Tongue (tissue), 2 donors: Measurements from ENCODE around the gene PPAN. TPM values are rescaled to one million over a fixed set of nuclear protein-coding genes. Genes with fewer than 3 reads are reported as not detected.

Source experiments
- DNase-seq: peaks from one replicate; pipeline ENCODE4 v3.0.0-alpha.2; 2015
- total RNA-seq: library from RNA; depleted of rRNA; stranded (reverse); fragments of >200 nt; gene quantifications from one replicate; pipeline ENCODE4 v1.2.3, GENCODE V29; 2014

Gene PPAN
- total RNA-seq, 1 donor from 2014 or later, result 21.7 TPM

DNA sequence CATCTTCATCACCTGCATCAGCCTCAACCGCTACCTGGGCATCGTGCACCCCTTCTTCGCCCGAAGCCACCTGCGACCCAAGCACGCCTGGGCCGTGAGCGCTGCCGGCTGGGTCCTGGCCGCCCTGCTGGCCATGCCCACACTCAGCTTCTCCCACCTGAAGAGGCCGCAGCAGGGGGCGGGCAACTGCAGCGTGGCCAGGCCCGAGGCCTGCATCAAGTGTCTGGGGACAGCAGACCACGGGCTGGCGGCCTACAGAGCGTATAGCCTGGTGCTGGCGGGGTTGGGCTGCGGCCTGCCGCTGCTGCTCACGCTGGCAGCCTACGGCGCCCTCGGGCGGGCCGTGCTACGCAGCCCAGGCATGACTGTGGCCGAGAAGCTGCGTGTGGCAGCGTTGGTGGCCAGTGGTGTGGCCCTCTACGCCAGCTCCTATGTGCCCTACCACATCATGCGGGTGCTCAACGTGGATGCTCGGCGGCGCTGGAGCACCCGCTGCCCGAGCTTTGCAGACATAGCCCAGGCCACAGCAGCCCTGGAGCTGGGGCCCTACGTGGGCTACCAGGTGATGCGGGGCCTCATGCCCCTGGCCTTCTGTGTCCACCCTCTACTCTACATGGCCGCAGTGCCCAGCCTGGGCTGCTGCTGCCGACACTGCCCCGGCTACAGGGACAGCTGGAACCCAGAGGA, 7.9 kb downstream of the PPAN start:
- no peak for DNase-seq

DNA sequence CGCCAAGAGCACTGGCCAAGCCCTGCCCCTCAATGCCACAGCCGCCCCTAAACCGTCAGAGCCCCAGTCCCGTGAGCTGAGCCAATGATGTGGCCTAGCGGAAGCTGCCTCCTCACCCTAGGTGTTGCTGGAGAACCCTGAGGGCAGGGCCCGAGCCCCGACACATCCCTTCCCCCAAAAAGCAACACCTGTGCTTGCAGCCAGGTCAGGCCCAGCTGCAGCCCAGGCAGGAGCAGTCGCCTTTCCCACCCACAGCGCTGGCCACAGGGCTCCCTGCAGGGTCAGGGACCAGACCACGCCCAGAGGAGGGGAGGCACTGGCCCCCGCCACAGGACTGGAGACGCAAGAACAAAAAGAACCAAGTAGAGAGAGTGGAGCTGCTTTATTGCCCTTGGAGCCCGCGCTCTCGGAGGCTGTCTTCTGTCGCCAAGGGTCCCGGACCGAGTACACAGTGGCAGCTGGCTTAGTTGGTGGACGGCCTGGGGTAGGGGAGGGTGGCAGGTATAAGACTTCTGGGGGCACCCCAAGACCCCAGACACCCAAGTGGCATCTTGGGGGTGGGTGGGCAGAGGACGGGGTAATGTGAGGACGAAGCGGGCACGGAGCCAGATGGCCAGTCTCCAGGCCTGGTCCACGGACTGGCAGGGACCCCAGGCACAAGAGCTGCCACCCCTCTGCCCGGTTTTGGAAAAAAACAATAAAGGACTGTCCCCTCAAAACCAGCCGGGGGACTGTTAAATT, 8.7 kb downstream of the PPAN start:
- no peak for DNase-seq

DNA sequence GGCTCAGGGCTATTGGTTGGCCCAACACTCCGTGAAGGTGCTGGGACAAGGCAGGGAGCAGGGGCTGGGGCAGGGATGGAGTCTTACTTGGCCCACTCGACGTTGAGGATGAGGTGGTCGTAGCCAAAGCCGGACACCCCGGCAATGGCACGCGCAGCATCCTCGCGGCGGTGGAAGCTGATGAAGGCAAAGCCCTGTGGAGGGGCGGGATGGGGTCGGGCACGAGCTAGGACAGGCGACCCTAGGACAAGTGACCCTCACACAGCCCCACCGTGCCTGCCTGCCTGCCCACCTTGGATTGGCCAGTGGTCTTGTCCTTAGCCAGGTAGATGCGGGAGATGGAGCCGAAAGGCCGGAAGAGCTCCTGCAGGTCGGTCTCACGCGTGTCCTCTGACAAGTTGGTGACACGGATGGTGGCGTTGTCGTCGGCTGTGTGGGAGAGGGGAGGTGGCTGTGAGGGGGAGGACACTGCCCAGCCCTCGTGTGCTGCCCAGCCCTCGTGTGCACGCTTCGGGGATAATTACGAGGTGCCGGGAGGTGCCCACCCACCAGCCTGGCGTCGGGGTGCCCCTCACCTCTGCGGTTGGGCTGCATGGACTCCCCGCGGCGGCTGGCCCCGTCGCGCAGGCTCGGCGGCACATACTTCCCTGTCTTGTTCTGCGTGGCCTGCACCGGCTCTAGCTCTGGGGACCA, 9.4 kb downstream of the PPAN start:
- no peak for DNase-seq

DNA sequence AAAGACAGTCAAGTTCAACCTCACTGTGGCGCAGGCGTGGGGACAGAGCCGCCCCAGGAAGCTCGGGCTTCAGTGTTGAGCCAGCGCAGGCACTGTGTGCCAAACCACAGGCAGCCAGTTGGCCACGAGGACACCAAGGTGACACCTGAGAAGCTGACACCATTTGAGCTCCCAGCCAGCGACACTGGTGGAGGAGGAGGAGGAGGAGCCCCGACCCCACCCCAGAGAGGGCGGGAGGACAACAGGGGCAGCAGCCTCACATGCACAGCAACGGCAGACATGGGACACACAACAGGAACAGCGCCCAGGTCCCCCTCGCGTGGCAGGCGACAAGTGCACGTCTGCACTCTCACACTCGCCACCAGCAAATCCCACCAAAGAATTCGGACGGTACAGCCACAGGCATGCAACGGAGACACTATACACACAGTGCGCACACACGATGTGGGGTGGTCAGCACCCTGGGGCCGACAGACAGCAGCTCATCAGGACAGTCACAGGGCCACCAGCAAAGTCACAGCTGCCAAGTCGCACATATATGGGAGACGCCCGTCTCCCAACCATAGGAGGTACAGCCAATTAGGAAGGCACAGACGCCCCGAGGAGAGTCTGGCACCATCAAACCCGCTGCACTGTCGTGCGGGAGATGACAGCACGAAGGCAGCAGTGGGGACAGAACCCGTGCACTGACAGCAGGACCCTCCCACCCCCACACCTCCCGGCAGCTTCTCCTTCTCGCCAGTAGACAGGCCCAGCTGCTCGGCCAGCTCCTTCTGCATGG, 10.1 kb downstream of the PPAN start:
- no peak for DNase-seq

DNA sequence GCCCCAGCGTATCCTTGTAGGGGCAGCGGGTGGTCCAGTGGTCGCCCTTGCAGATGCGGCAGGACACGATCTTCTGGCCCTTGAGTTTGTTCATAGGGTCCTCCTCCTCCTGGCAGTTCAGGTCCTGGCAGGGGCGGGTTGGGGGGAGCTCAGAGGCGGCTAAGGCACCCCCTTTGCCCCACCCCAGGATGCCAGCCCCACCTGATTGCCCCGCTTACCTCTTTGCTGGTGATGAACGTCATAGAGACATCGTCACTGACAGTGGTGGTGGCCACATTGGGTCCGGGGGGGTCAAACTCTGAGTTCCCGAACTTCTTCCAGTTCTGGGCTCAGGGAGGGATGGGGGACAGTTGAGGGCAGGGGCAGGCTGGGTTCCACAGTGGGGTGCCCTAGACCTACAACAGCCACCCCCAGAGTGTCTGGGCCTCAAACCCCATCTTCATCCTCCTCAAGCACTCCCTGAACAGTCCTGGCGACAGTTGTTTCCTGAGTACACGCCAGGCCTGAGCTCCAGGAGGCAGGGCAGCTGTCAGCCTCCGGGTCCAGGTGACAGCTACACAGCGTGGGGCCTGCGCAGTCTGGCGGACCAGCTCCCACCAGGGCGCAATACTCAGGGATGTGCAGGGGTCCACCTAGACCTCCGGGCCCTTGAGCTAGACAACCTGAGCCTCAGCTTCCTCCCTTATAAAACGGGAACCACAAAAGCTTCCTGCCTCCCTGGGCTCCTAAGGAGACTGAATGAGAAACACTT, 10.9 kb downstream of the PPAN start:
- no peak for DNase-seq

DNA sequence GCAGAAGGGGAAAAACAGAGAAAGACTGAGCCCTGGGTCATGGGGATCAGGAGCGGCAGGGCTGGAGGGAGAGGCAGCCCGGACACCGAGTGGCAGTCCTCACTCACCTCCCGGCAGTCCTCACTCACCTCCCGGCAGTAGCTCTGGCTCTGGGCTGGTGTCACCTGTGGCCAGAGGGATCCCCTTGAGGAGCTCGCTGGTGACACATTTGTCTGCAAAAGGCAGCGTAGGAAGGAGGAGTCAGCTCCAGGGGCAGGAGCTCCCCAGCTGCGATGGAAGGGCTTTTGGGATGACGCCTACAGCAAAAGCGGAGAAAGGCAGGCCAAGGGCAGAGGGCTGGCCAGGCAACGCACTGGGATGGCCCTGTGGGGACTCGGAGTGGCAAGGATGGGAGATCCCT, 12.8 kb downstream of the PPAN start:
- no peak for DNase-seq

DNA sequence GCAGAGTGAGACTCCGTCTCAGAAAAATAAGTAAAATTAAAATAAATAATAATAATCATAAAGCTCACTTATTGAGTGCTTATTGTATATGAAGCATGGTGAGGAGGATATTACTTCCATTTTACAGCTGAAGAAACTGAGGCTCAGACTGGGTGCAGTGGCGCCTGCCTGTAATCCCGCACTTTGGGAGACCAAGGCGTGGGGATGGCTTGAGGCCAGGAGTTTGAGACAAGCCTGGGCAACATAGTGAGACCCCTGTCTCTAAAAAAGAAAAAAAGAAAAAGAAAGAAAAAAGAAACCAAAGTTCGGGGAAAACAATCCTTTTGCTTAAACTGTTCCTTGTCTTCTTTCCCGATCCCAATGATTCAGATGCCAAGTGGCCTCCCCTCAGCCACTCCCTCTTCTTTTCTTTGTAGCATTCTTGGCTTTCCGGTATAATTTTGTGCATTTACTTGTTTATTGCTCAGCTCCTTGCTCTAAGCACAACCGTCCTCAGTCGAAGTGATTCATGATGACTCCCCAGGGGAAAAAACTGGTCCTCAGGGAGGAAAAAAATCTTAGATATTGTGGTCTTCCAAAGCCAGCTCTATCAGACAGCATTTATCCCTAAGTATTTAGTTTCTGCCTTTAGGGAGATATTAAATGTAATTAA, 14.5 kb downstream of the PPAN start:
- no peak for DNase-seq

DNA sequence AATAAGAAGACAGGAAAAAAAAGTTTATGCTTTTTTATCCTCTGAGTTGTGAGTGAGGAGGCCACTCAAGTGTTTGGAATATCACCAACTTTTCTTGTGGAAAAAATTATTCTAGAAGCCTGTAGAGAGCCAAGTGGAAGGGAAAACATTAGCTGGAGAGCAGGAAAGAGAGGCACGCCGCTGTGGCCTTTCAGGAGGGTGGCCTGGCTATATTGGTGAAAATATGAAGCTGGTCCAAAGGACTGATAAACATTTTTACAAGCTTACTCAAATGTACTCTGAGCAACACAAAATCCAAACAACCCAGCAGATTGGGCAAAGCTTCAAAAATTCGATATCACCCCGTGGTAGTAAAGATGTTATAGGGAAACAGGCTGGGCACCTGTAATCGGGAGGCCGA, 15.9 kb downstream of the PPAN start:
- no peak for DNase-seq

DNA sequence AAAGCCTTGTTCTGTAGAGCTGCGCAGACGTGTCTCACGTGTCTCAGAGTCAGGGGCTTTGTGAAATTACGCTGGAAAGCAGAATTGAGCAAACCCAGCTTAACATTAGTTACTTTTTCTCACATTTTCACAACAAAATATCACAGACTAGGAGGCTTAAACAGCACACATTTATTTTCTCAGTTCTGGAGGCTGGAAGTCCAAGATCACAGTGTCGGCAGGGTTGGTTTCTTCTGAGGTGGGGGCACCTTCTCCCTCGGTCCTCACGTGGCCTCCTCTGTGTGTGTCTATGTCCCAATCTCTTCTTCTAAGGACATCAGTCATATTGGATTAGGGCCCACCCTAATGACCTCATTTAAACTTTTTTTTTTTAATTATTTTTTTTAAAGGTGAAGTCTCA, 18.3 kb downstream of the PPAN start:
- DNase-seq, result no peak

DNA sequence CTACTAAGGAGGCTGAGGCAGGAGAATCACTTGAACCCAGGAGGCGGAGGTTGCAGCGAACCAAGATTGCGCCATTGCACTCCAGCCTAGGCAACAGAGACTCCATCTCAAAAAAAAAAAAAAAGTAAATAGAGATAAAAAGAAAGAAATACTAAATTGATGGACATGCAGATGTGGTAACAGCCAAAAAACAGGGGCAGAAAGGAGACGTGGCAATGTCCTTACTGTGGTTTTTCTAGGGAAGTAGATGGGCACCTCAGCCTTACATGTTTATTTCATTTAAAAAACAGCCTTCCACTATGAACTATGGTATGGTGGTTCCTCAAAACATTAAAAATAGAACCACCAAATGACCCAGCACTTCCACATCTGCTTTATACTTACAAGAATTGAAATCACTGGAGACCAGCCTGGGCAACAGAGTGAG, 20.1 kb downstream of the PPAN start:
- DNase-seq, result no peak

DNA sequence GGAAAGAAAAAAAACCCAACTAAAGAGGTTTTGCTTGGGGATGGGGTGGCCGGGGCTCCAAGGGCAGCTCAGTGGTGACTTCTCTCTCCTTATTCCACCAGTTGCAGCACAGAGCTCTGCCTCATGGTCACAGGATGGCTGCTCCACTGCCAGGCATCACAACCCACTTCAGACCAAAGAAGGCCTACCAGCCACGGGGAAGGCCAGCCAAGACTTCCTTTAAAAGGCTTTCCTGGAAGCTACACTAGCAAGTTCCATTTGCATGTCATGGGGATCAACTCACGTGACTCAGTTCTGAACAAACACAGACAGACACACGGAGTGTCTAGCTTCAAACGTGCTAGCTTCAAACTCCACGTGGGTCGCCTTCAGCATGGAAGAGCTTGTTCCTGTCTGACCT, 26.7 kb downstream of the PPAN start:
- DNase-seq, result no peak

DNA sequence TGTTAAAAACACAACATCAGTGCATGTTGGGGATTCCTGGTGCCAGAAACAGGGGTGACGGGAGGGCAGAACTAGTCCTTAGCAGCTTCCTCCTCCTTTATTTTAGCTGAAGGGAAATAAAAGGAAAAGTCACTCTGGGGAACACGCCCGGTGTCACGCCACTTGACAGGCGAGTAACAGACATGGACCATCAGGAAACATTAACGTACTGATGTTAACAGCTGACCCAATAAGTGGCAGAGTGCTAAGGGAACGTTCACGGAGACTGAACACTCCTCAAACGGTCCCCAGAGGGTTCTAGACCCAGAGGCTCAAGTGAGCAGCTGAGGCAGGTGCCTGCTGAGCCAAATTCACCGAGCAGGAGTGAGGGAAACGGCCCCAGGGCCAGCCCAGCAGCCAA, 27.4 kb downstream of the PPAN start:
- DNase-seq, result no peak

DNA sequence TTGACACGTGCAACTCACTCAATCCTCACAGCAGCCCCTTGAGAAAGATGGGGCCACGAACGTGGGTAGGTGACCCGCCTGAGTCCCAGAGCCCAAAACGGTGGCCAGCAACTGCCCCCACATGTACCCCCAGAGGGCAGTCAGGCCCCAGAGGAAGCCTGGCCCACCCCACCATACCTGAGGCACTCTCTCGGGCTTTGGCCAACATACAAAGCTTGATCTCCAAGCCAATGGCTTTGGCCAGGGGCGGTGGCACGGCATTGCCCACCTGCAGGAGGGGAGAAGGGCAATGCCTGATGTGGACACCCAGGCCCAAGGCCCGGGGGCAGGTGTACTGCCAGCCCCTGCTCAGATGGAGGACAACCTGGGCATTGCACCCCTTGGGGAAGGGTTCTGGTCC, 27.9 kb downstream of the PPAN start:
- DNase-seq, result no peak

DNA sequence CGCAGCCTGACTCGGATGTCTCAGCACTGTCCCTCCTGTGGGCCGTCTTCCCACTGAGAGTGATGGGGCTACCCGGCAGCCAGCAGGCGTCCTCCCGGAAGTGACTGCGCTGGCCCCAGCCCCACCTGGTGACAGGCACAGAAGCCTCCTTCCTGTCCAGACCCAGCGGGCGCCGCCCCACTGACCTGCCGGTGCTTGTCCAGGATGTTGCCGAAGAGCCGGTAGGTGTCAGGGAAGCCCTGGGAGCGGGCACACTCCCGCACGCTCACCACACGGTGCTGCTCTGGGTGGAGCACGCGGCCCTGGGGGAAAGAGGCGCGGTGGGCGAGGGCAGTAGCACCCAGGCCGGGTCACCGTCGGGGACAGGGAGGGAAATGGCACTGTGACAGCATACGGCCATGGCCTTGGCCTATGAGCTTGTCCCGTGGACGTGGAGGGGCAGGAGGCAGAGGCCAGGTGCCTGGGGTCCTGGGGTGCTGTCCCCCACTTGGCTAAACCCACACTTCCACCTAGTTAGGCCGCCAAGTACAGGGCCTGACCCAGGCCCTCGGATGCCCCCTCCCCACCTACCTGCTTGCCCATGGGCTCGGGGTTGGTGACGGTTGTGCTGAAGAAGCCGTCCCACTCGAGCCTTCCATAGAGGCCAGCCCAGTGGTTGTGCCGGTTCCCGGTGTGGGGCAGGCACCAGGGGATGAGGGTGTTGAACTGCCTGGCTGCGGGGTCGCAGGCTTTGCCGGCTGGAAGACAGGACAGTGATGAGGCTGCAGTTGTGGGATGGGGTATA, 29.6 kb downstream of the PPAN start:
- no peak for DNase-seq

DNA sequence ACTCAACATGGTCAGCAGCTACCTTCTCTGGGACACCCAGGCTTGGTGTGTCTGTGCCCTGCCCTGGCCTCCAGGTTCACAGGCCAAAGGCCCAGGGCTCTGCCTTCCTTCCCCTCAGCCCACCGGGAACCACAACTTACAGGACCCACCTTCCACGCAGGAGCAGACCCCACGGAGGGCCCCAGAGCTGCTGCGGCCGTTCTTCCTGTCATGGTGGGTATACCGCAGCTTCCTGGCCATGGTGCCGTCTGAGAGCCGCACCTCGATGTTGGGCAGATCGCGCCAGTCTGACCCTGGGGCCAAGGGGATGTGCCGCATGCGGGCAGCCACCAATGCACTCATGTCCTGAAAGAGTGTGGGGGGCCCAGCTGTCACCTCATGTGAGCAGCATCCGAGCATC, 30.8 kb downstream of the PPAN start:
- DNase-seq, result no peak

DNA sequence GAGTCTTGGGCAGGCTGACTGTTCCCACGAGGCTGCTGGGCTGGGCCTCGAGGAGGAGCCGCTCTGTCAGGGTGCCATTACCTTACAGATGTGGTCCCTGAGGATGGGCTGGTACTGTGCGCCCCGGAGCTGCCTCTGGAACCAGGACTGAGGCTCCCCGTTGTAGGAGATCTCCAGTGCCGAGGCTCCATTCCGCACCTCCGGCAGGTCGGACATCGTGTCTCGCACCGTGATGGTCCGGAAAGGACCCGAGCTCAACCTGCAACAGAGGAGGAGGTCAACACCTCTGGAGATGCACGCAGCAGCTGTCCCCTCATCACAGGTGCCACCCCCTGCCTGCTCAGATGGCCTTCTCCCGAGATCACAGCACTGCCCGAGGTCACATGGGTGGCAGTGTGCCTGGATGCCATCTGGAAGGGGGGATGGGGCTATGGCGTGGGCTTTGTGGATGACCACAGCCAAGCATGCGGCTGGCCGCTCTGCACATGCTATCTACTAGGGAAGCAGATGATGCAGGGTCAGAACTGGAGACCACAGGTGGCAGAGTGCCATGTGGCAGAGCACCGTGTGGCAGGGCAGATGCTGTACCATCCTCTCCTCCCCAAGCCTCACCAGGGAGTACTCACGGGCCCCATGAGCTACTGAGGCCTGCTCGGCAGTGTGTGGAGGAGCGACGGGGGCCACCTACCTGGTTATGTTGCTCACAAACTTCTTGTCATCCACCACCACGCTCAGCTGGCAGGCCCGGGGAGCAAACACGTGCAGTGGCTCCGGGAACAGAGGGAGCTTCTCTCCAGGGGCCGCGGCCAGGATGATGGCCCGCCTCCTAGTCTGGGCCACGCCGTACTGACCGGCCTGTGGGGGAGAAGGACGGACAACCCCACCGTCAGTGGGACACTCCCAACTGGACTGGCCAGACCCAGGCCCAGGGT, 31.9 kb downstream of the PPAN start:
- DNase-seq, result no peak

DNA sequence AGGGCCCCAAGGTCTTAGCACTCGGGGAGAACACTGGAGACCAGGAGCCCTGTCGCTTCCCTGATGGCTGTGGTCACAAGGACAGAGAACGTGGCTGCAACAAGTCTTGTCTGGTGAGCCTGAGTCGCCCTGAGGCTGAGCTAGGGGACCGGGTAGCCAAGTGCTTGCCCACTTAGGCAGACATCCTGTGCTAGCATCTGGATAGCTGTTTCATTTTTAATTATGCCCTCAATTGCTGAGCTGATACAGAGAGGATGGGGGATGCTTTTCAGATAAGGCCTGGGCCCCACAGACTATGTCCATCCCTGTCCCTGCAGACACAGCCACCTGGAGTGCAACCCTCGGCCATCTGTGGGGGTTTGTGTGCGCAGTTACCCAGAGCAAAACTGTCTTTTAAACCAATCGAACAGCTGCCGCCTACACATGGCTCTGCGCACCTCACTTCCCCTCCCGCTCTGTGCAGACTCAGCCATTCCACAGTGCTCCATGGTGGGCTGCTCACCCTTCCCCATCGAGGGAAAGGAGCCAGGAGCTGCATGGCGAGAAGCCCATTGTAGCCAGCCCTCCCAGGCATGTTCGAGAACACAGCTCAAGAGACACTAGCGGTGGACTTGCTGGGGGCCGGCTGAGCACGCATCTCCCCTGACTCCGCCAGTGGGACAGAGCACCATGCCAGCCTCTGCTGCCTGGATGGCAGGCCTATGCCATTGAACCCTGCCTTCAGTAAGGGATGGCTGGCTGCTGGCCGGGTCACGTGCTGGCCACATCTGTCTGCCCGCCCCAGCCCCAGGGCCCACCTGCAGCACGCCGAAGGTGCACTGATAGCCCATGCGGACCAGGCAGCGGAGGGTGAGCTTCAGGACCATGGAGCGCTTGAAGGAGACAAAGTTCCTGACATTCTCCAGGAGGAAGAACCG, 33.0 kb downstream of the PPAN start:
- DNase-seq, result no peak

DNA sequence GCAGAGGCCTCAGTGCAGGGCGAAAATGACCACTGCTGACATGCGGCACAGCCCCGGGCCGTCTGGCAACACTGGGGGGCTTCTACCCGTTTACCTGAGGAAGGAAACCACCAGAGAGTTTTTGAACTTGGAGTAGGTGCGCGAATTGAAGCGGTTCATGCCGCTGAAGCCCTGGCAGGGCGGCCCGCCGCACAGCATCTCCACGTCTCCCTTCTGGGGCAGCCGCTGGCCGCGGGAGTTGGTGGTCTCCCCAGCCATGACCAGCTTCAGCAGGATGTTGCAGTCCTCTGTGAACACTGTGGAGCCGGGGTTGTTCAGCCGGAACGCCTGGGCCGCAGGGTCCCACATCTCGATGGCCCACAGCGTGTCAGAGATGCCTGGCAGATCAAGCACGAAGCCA, 33.8 kb downstream of the PPAN start:
- no peak for DNase-seq
